Osteoblast (primary cell): Measurements from ENCODE around the gene ZFAND3. TPM values are rescaled to one million over a fixed set of nuclear protein-coding genes. Genes with fewer than 3 reads are reported as not detected.

ENCODE experiments used
- DNase-seq: peaks from one replicate; pipeline ENCODE4 v3.0.0; 2011; ENCODE audit warnings: low spot score, mixed read lengths; ENCODE audit not compliant: insufficient read length; ENCODE audit errors: missing footprints
- H2AFZ ChIP-seq: 2 replicates; pipeline ENCODE4 v1.6.0; 2011; ENCODE audit warnings: mild to moderate bottlenecking, low read length
- H3K27ac ChIP-seq: 2 replicates; pipeline ENCODE4 v1.5.1; 2011; ENCODE audit warnings: mild to moderate bottlenecking, low read depth, low read length, moderate library complexity
- H3K27me3 ChIP-seq: 2 replicates; pipeline ENCODE4 v1.6.0; 2012; ENCODE audit warnings: mild to moderate bottlenecking, control low read depth, inconsistent platforms, low read length, moderate library complexity; ENCODE audit not compliant: insufficient read depth
- H3K36me3 ChIP-seq: 2 replicates; pipeline ENCODE4 v1.5.1; 2011; ENCODE audit warnings: mild to moderate bottlenecking, low read length, control low read depth, moderate library complexity; ENCODE audit not compliant: insufficient read depth
- H3K4me1 ChIP-seq: 2 replicates; pipeline ENCODE4 v1.5.1; 2011; ENCODE audit warnings: mild to moderate bottlenecking, low read length, control low read depth, moderate library complexity; ENCODE audit not compliant: insufficient read depth
- H3K4me2 ChIP-seq: 2 replicates; pipeline ENCODE4 v1.6.0; 2011; ENCODE audit warnings: mild to moderate bottlenecking, low read length; ENCODE audit not compliant: insufficient read depth
- H3K4me3 ChIP-seq: fragments of 200-600 bp; sonication (generic); 3 replicates; pipeline ENCODE4 v1.5.1; 2012; ENCODE audit warnings: mild to moderate bottlenecking, low read length, inconsistent platforms; ENCODE audit not compliant: insufficient read depth
- H3K79me2 ChIP-seq: 2 replicates; pipeline ENCODE4 v1.6.0; 2012; ENCODE audit warnings: mild to moderate bottlenecking, low read length, control low read depth, inconsistent platforms; ENCODE audit not compliant: insufficient read depth
- H3K9me3 ChIP-seq: 2 replicates; pipeline ENCODE4 v1.5.1; 2011; ENCODE audit warnings: low read depth, low read length, control low read depth
- H4K20me1 ChIP-seq: 2 replicates; pipeline ENCODE4 v1.6.0; 2012; ENCODE audit warnings: mild to moderate bottlenecking, low read length, control low read depth; ENCODE audit not compliant: insufficient read depth
- total RNA-seq: library from RNA; depleted of rRNA; stranded (reverse); fragments of >200 nt; gene quantifications from 2 replicates; pipeline ENCODE4 v1.2.3, GENCODE V29; 2012
- TF ChIP-seq, protein P1 (sequence below): IDR thresholded peaks from 2 replicates; pipeline ENCODE4 v1.5.1; 2011; ENCODE audit warnings: mild to moderate bottlenecking, low read depth, low read length, moderate library complexity; ENCODE audit errors: extremely low read depth

Gene ZFAND3
- total RNA-seq, 1 donor = 27.1 TPM

DNA sequence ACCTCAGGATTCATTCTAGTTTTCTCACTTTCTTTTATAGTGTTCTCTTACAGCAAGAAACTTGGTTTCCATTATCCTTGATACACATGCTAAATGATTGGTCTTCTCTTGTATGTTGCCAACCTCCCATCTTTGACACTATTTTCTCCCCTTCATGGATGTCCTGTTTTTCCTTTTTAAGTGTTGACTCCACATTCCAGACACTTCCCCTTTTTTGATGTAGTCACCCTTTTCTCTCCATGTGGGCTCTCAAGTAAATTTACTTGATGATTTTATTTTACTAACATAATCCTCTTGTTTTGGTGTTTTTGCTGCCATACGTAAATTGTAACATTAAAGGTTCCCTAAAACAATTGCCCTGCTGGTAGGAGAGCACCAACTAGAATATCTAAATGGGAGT is 148.1 kb downstream of the ZFAND3 start:
- Histone ChIP-seq H3K27ac (no peak overlapping the region), H3K4me1 (peaks cover 16% of the 10 kb centered on the region), H3K36me3 (no peaks in the 10 kb centered on the region), H2AFZ (no peak overlapping the region), H4K20me1 (peaks cover 80% of the 10 kb centered on the region), H3K9me3 (no peaks in the 10 kb centered on the region), H3K4me3 (no peak overlapping the region), H3K4me2 (no peak overlapping the region), H3K27me3 (no peaks in the 10 kb centered on the region), H3K79me2 (peaks cover 94% of the 10 kb centered on the region)
- DNase-seq = no peak
- TF ChIP-seq, protein P1, sequence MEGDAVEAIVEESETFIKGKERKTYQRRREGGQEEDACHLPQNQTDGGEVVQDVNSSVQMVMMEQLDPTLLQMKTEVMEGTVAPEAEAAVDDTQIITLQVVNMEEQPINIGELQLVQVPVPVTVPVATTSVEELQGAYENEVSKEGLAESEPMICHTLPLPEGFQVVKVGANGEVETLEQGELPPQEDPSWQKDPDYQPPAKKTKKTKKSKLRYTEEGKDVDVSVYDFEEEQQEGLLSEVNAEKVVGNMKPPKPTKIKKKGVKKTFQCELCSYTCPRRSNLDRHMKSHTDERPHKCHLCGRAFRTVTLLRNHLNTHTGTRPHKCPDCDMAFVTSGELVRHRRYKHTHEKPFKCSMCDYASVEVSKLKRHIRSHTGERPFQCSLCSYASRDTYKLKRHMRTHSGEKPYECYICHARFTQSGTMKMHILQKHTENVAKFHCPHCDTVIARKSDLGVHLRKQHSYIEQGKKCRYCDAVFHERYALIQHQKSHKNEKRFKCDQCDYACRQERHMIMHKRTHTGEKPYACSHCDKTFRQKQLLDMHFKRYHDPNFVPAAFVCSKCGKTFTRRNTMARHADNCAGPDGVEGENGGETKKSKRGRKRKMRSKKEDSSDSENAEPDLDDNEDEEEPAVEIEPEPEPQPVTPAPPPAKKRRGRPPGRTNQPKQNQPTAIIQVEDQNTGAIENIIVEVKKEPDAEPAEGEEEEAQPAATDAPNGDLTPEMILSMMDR = no peak

DNA sequence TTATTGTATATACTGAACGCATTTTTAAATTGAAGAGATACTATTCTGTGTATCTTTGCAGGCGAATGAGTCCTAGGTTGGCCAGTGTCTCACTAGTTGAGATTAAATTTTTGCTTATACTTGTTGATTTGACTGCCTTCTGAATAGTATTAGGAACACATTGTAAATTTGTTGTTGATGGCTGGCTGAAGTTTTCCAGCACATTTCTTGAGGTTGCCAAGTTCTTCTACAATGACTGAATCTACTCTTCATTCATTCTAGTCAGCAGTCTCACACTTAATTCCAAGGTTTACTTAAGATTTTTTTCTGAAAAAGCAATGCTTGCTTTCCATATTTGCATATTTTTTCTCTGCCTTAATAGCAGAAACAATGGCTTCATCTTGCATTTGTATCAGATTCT is 151.7 kb downstream of the ZFAND3 start:
- no peak overlapping the region for H2AFZ ChIP-seq
- no peaks in the 10 kb centered on the region for H3K27me3 ChIP-seq
- H4K20me1 ChIP-seq = peaks cover 62% of the 10 kb centered on the region
- no peaks in the 10 kb centered on the region for H3K36me3 ChIP-seq
- H3K27ac ChIP-seq = no peak overlapping the region
- H3K4me2 ChIP-seq = no peak overlapping the region
- TF ChIP-seq, protein P1 = no peak
- no peak for DNase-seq
- no peaks in the 10 kb centered on the region for H3K9me3 ChIP-seq
- peaks cover 97% of the 10 kb centered on the region for H3K79me2 ChIP-seq
- H3K4me3 ChIP-seq = no peak overlapping the region
- H3K4me1 ChIP-seq = peaks cover 5% of the 10 kb centered on the region

DNA sequence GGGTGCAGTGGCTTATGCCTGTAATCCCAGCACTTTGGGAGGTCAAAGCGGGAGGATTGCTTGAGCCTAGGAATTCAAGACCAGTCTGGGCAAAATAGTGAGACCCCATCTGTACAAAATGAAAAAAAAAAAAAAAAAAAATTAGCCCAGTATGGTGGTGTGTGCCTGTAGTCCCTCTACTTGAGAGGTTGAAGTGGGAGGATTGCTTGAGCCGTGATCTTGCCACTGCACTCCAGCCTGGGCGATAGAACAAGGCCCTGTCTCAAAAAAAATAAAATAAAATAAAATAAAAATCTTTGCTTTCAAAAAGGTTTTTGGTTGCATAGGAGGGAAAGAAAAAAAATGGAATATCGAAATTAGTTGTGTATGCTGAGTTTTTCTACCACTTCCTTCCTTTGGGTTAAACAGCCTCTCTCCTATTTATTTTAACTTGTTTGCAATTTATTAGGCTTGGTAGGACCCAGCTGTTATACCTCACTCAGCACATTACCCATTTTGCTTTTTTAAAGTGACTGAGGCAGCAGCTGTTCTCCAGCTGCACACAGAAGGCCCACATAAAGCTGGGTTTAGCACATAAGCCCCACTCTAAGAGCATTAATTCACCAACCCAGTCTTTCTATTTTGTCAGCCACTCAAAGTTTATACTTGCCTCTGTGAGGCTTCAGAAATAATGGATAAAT is 152.3 kb downstream of the ZFAND3 start:
- no peaks in the 10 kb centered on the region for H3K9me3 ChIP-seq
- H3K4me2 ChIP-seq = no peak overlapping the region
- H3K4me3 ChIP-seq = no peak overlapping the region
- peaks cover 97% of the 10 kb centered on the region for H3K79me2 ChIP-seq
- H4K20me1 ChIP-seq = peaks cover 59% of the 10 kb centered on the region
- no peaks in the 10 kb centered on the region for H3K36me3 ChIP-seq
- H2AFZ ChIP-seq = no peak overlapping the region
- no peaks in the 10 kb centered on the region for H3K27me3 ChIP-seq
- no peak overlapping the region for H3K27ac ChIP-seq
- H3K4me1 ChIP-seq = no peaks in the 10 kb centered on the region
- TF ChIP-seq, protein P1 = no peak
- DNase-seq = no peak

DNA sequence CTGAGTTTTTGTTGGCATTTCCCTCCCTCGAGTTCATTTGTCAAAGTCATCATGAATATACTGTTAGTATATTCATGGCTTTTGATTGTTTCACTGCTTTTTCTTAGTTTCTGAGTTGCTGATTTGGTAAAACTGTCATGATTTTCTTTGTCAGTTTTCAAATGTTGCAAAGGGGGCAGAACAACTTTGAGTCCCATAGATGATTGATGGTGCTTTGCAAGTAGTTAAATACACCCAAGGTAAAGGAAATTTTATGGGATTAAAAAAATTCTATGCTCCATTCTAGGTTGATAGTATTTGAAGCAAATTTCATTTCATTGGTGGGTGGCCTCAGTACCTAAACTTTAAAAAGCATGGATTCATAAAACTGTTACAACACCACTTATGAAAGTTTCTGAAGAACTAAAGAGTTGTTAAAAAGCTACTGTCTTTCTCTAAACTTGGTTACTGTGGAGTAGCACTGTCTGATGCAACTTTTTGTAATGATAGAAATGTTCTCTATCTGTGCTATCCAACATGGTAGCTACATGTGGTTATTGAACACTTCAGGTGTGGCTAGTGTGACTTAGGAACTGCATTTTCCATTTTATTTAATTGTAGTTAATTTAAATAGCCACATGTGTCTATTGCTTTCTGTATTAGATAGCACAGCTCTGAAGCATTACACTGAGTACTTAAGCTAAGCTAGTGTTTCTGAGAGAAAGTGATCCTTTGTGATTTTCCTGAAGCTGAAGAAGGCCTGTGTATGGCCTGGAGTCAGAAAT is 153.6 kb downstream of the ZFAND3 start:
- Histone ChIP-seq H3K9me3 (no peaks in the 10 kb centered on the region), H3K27ac (no peak overlapping the region), H3K27me3 (no peaks in the 10 kb centered on the region), H3K4me3 (no peak overlapping the region), H4K20me1 (peaks cover 56% of the 10 kb centered on the region), H3K4me2 (no peak overlapping the region), H2AFZ (no peak overlapping the region), H3K36me3 (no peaks in the 10 kb centered on the region), H3K4me1 (no peaks in the 10 kb centered on the region), H3K79me2 (peaks cover 97% of the 10 kb centered on the region)
- TF ChIP-seq, protein P1 = no peak
- no peak for DNase-seq
